Inflammatory macrophage (primary cell): Measurements from ENCODE around the gene CD99L2.

Experiments
- DNase-seq, 2 donors: peaks; one replicate each; pipeline ENCODE4 v3.0.0-alpha.2; 2020 to 2022

CD99L2 gene

GRCh38 chrX:150779385-150779784, 119.1 kb downstream of the CD99L2 start:
- DNase-seq = peak; percentile 44 to 46

- no peak for DNase-seq
Observed at GRCh38 chrX:150777328-150777992, 121.0 kb downstream of the CD99L2 start.

GRCh38 chrX:150775569-150776350, 122.7 kb downstream of the CD99L2 start:
- no peak for DNase-seq

GRCh38 chrX:150774798-150775568, 123.5 kb downstream of the CD99L2 start:
- no peak for DNase-seq

GRCh38 chrX:150773634-150774033, 124.8 kb downstream of the CD99L2 start:
- DNase-seq = no peak

GRCh38 chrX:150773117-150773516, 125.4 kb downstream of the CD99L2 start:
- no peak for DNase-seq

GRCh38 chrX:150772150-150772970, 126.1 kb downstream of the CD99L2 start:
- DNase-seq = peak; percentile 64 to 70

GRCh38 chrX:150771116-150771515, 127.4 kb downstream of the CD99L2 start:
- no peak for DNase-seq

GRCh38 chrX:150770623-150771022, 127.8 kb downstream of the CD99L2 start:
- DNase-seq = no peak

- no peak for DNase-seq
Observed at GRCh38 chrX:150769408-150769807, 129.1 kb downstream of the CD99L2 start.

GRCh38 chrX:150768580-150769190, 129.8 kb downstream of the CD99L2 start:
- no peak for DNase-seq

- peak; percentile 2 to 51 for DNase-seq
Observed at GRCh38 chrX:150768132-150768485, 130.4 kb downstream of the CD99L2 start.

- DNase-seq = peak; percentile 75 to 87
Observed at GRCh38 chrX:150767475-150768131, 130.9 kb downstream of the CD99L2 start.

GRCh38 chrX:150767045-150767395, 131.4 kb downstream of the CD99L2 start:
- peak; percentile 58 to 61 for DNase-seq

GRCh38 chrX:150766351-150767044, 132.0 kb downstream of the CD99L2 start:
- DNase-seq = no peak

- no peak for DNase-seq
Observed at GRCh38 chrX:150765782-150766350, 132.6 kb downstream of the CD99L2 start.

- no peak for DNase-seq
Observed at GRCh38 chrX:150765237-150765636, 133.2 kb downstream of the CD99L2 start.

- no peak for DNase-seq
Observed at GRCh38 chrX:150763810-150764209, 134.7 kb downstream of the CD99L2 start.

- no peak for DNase-seq
Observed at GRCh38 chrX:150763303-150763797, 135.1 kb downstream of the CD99L2 start.
